Measurements from ENCODE around the gene PEX14. TPM values are rescaled to one million over a fixed set of nuclear protein-coding genes. Genes with fewer than 3 reads are reported as not detected.

PEX14 gene
- polyA plus RNA-seq, 3 donors: 2.2 to 8.8 (median 2.7) TPM

GRCh38 chr1:10604966-10605365 lies 130.2 kb downstream of the PEX14 start:
- H3K36me3 ChIP-seq (replicated peaks in 1 of 2; ENCODE audit: control insufficient read depth in 1 of 2, insufficient read depth in 2 of 2, low read length in 2 of 2): peaks cover 2 to 41% of the 10 kb centered on the region in 2 donors
- WGBS (ENCODE audit: insufficient coverage): 94% methylated on average over 6 of the region's 7 CpGs

DNA sequence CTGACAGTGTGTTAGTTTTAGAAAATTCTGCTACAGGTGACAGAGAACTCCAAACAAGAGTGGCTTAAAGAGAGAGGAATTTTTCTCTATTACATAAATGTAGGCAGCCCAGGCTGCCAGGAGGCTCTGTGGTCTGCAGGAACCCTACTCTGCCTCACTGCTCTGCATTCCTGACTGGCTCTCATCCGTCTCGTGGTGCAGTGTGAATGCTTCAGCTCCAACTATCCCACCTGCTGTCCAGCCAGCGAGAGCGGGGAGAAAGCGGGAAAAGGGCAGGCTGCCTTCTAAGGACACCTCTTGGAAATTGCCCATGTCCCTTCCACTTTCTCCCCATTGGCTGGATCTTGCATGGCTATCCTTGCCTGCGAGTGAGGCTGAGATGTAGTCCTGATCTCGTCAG lies 131.3 kb downstream of the PEX14 start:
- H3K4me3 ChIP-seq (replicated peaks in 1 of 3; ENCODE audit: low read depth in 2 of 3, low read length in 3 of 3): no peak overlapping the region
- peaks cover 2 to 40% of the 10 kb centered on the region in 2 donors for H3K36me3 ChIP-seq (replicated peaks in 1 of 2; ENCODE audit: control insufficient read depth in 1 of 2, insufficient read depth in 2 of 2, low read length in 2 of 2)
- 100% methylated on average over 2 of the region's 7 CpGs for WGBS (ENCODE audit: insufficient coverage)
- Mint-ChIP-seq H3K4me1 (peaks cover 2% of the 10 kb centered on the region), H3K27me3 (ENCODE audit: low read depth in 3 of 3) (no peaks in the 10 kb centered on the region), H3K36me3 (peaks cover 27 to 30% of the 10 kb centered on the region in 2 donors), H3K4me3 (no peak overlapping the region), H3K27ac (no peak overlapping the region), H3K9me3 (no peaks in the 10 kb centered on the region)
- H4K20me1 ChIP-seq (ENCODE audit: insufficient read depth, low read length): no peaks in the 10 kb centered on the region
- intact Hi-C loops (cut with micrococcal nuclease): no loop called here
- no peaks in the 10 kb centered on the region for H3K4me1 ChIP-seq (ENCODE audit: control insufficient read depth in 1 of 2, insufficient read depth in 2 of 2, low read length in 2 of 2)
- no peak overlapping the region for H2AFZ ChIP-seq (ENCODE audit: insufficient read depth, low read depth, low read length, poor library complexity, severe bottlenecking)
- TF ChIP-seq CTCF (IDR thresholded peaks at IDR 0.05): no peak
- H3K9ac ChIP-seq (ENCODE audit: insufficient read depth, low read length, poor library complexity, severe bottlenecking): no peak overlapping the region
- DNase-seq: no peak
- no peak overlapping the region for H3K4me2 ChIP-seq (replicated peaks; ENCODE audit: extremely low read depth, low read length, poor library complexity, severe bottlenecking)
- no peak overlapping the region for H3K27ac ChIP-seq (ENCODE audit: low read depth in 1 of 2, low read length in 2 of 2)
- no peaks in the 10 kb centered on the region for H3K79me2 ChIP-seq (ENCODE audit: insufficient read depth, low read length)
- H3K27me3 ChIP-seq (ENCODE audit: control insufficient read depth in 2 of 2, insufficient read depth in 2 of 2, low read length in 2 of 2): no peaks in the 10 kb centered on the region
- H3K9me3 ChIP-seq (replicated peaks in 1 of 2; ENCODE audit: control insufficient read depth in 1 of 2, insufficient read depth in 1 of 2, low read length in 2 of 2): no peaks in the 10 kb centered on the region

More at GRCh38 chr1:10604966-10605365, 130.2 kb downstream of the PEX14 start:
- Histone ChIP-seq H3K4me3 (replicated peaks in 1 of 3; ENCODE audit: low read depth in 2 of 3, low read length in 3 of 3) (no peak overlapping the region), H3K4me2 (replicated peaks; ENCODE audit: extremely low read depth, low read length, poor library complexity, severe bottlenecking) (no peak overlapping the region), H3K9ac (ENCODE audit: insufficient read depth, low read length, poor library complexity, severe bottlenecking) (no peak overlapping the region), H3K4me1 (ENCODE audit: control insufficient read depth in 1 of 2, insufficient read depth in 2 of 2, low read length in 2 of 2) (no peaks in the 10 kb centered on the region), H4K20me1 (ENCODE audit: insufficient read depth, low read length) (no peaks in the 10 kb centered on the region), H2AFZ (ENCODE audit: insufficient read depth, low read depth, low read length, poor library complexity, severe bottlenecking) (no peak overlapping the region), H3K9me3 (replicated peaks in 1 of 2; ENCODE audit: control insufficient read depth in 1 of 2, insufficient read depth in 1 of 2, low read length in 2 of 2) (no peaks in the 10 kb centered on the region), H3K27me3 (ENCODE audit: control insufficient read depth in 2 of 2, insufficient read depth in 2 of 2, low read length in 2 of 2) (no peaks in the 10 kb centered on the region), H3K79me2 (ENCODE audit: insufficient read depth, low read length) (no peaks in the 10 kb centered on the region), H3K27ac (ENCODE audit: low read depth in 1 of 2, low read length in 2 of 2) (no peak overlapping the region)
- Mint-ChIP-seq H3K27ac (peak overlapping the region in 3 of 7 donors; percentile 1 to 85 (median 9)), H3K4me1 (no peaks in the 10 kb centered on the region), H3K36me3 (peaks cover 30 to 33% of the 10 kb centered on the region in 2 donors), H3K27me3 (ENCODE audit: low read depth in 3 of 3) (no peaks in the 10 kb centered on the region), H3K4me3 (no peak overlapping the region), H3K9me3 (no peaks in the 10 kb centered on the region)
- no peak for TF ChIP-seq CTCF (IDR thresholded peaks at IDR 0.05)
- DNase-seq: no peak
- intact Hi-C loops (cut with micrococcal nuclease): no loop called here

Measured in CD14-positive monocyte (primary cell).